IMR-90 (cell line): ENCODE results near the gene NAGS. TPM values are rescaled to one million over a fixed set of nuclear protein-coding genes. Genes with fewer than 3 reads are reported as not detected.

Source experiments
- ATAC-seq: fragments of 200-7000 bp; cut with Tn5 transposase; 2 replicates; pipeline ENCODE4 v1.9.1; 2020; ENCODE audit warnings: low read depth, mild to moderate bottlenecking, moderate library complexity
- BruUV-seq: library from RNA; stranded (reverse); fragments of 400-500 nt; replicated peaks from 2 replicates; lab custom pipeline; 2021; lab: Mats Ljungman, UMichigan
- CTCF ChIA-PET: fragments of 300-600 bp; formaldehyde crosslinking; extraction: SDS; loops from one replicate; lab custom pipeline; 2021; ENCODE audit warnings: antibody characterized with exemption; lab: Yijun Ruan, JAX
- POLR2A ChIA-PET: fragments of 300-600 bp; sonication (Branson Sonifier 250); formaldehyde crosslinking; loops from one replicate; lab custom pipeline; 2022; ENCODE audit warnings: antibody characterized with exemption; ENCODE audit not compliant: unreplicated experiment; lab: Charles Lee
- DNase-seq: peaks from one replicate; pipeline ENCODE4 v3.0.0; 2013
- H2AFZ ChIP-seq: replicated peaks from 2 replicates; pipeline ENCODE3; 2013; ENCODE audit warnings: low read length, mild to moderate bottlenecking; ENCODE audit not compliant: poor library complexity
- H2AK5ac ChIP-seq: 2 replicates; pipeline ENCODE4 v1.6.1; 2013; ENCODE audit warnings: low read depth, low read length, inconsistent platforms
- H2AK9ac ChIP-seq: replicated peaks from 2 replicates; pipeline ENCODE3; 2013; ENCODE audit warnings: mild to moderate bottlenecking, low read depth, low read length, moderate library complexity; ENCODE audit not compliant: poor library complexity
- H2BK120ac ChIP-seq: 2 replicates; pipeline ENCODE4 v1.6.1; 2013; ENCODE audit warnings: low read depth, low read length, inconsistent platforms
- H2BK15ac ChIP-seq: 3 replicates; pipeline ENCODE4 v1.6.1; 2013; ENCODE audit warnings: low read depth, low read length, inconsistent platforms
- H2BK20ac ChIP-seq: 2 replicates; pipeline ENCODE4 v1.6.1; 2013; ENCODE audit warnings: low read depth, mild to moderate bottlenecking, inconsistent platforms, low read length, moderate library complexity
- H2BK5ac ChIP-seq: 2 replicates; pipeline ENCODE4 v1.6.1; 2013; ENCODE audit warnings: mild to moderate bottlenecking, low read depth, low read length, inconsistent platforms; ENCODE audit not compliant: poor library complexity, severe bottlenecking
- H3K14ac ChIP-seq: replicated peaks from 2 replicates; pipeline ENCODE4 v1.6.1; 2013; ENCODE audit warnings: low read depth, low read length, inconsistent platforms
- H3K18ac ChIP-seq: 2 replicates; pipeline ENCODE4 v1.6.1; 2013; ENCODE audit warnings: low read depth, low read length, control low read depth
- H3K23ac ChIP-seq: 2 replicates; pipeline ENCODE4 v1.6.1; 2013; ENCODE audit warnings: low read depth, low read length, inconsistent platforms
- H3K27ac ChIP-seq: 2 replicates; pipeline ENCODE4 v1.5.1; 2013; ENCODE audit warnings: mild to moderate bottlenecking, control low read depth, low read length; ENCODE audit not compliant: insufficient read depth
- H3K27me3 ChIP-seq: 2 replicates; pipeline ENCODE4 v1.6.1; 2013; ENCODE audit warnings: low read length; ENCODE audit not compliant: control insufficient read depth, insufficient read depth
- H3K36me3 ChIP-seq: 2 replicates; pipeline ENCODE4 v1.6.1; 2013; ENCODE audit warnings: low read length, mixed read lengths; ENCODE audit not compliant: control insufficient read depth, insufficient read depth
- H3K4ac ChIP-seq: 2 replicates; pipeline ENCODE4 v1.6.1; 2013; ENCODE audit warnings: low read depth, low read length, inconsistent platforms
- H3K4me1 ChIP-seq: 2 replicates; pipeline ENCODE4 v1.6.1; 2013; ENCODE audit warnings: low read length, mixed read lengths; ENCODE audit not compliant: control insufficient read depth, insufficient read depth
- H3K4me2 ChIP-seq: 2 replicates; pipeline ENCODE4 v1.6.1; 2013; ENCODE audit warnings: low read depth, mild to moderate bottlenecking, control low read depth, low read length, moderate library complexity
- H3K4me3 ChIP-seq: 2 replicates; pipeline ENCODE4 v1.5.1; 2013; ENCODE audit warnings: low read depth, mild to moderate bottlenecking, control low read depth, low read length, moderate library complexity; ENCODE audit not compliant: insufficient read depth
- H3K56ac ChIP-seq: 2 replicates; pipeline ENCODE4 v1.6.1; 2013; ENCODE audit warnings: low read length, inconsistent platforms; ENCODE audit not compliant: insufficient read depth; ENCODE audit errors: extremely low read depth
- H3K79me1 ChIP-seq, 2 experiments: 2 replicates each; pipeline ENCODE4 v1.6.1; 2013; ENCODE audit warnings: low read length in 2 of 2, inconsistent platforms in 1 of 2, low read depth in 1 of 2
- H3K9ac ChIP-seq: 2 replicates; pipeline ENCODE4 v1.6.1; 2013; ENCODE audit warnings: low read depth, low read length, control low read depth
- H3K9me1 ChIP-seq: 2 replicates; pipeline ENCODE4 v1.6.1; 2013; ENCODE audit warnings: low read length, inconsistent platforms; ENCODE audit not compliant: insufficient read depth
- H3K9me3 ChIP-seq: 2 replicates; pipeline ENCODE4 v1.6.1; 2013; ENCODE audit warnings: low read length; ENCODE audit not compliant: control insufficient read depth, insufficient read depth
- H4K20me1 ChIP-seq: 2 replicates; pipeline ENCODE4 v1.6.1; 2013; ENCODE audit warnings: low read length, inconsistent platforms; ENCODE audit not compliant: insufficient read depth
- H4K5ac ChIP-seq: 2 replicates; pipeline ENCODE4 v1.6.1; 2013; ENCODE audit warnings: mild to moderate bottlenecking, low read depth, low read length, control low read depth
- H4K8ac ChIP-seq, 2 experiments: 2 replicates each; pipeline ENCODE4 v1.6.1; 2013; ENCODE audit warnings: low read depth in 2 of 2, low read length in 2 of 2, control low read depth in 1 of 2, inconsistent platforms in 1 of 2
- H4K91ac ChIP-seq: 2 replicates; pipeline ENCODE4 v1.6.1; 2013; ENCODE audit warnings: low read depth, low read length, inconsistent platforms; ENCODE audit not compliant: insufficient read depth
- CHD1 ChIP-seq: IDR thresholded peaks from 2 replicates; pipeline ENCODE4 v1.6.1; 2012; ENCODE audit warnings: low read depth, low read length, improper control_type of control experiment
- FOS ChIP-seq: fragments of 150-350 bp; IDR thresholded peaks from 2 replicates; pipeline ENCODE4 v1.6.1; 2016; ENCODE audit warnings: low read depth, low read length
- MAFK ChIP-seq: IDR thresholded peaks from 2 replicates; pipeline ENCODE4 v1.6.1; 2012; ENCODE audit warnings: low read depth, low read length, improper control_type of control experiment
- MXI1 ChIP-seq: IDR thresholded peaks from 2 replicates; pipeline ENCODE4 v1.6.1; 2012; ENCODE audit warnings: low read depth, mild to moderate bottlenecking, low read length, moderate library complexity, borderline replicate concordance
- POLR2A ChIP-seq: IDR thresholded peaks from 2 replicates; pipeline ENCODE4 v1.6.1; 2012; ENCODE audit warnings: mild to moderate bottlenecking, low read depth, low read length
- RAD21 ChIP-seq: IDR thresholded peaks from 2 replicates; pipeline ENCODE4 v1.6.1; 2012; ENCODE audit warnings: low read length, improper control_type of control experiment
- SMC3 ChIP-seq: fragments of 150-350 bp; IDR thresholded peaks from 2 replicates; pipeline ENCODE4 v1.6.1; 2016; ENCODE audit warnings: low read depth, mild to moderate bottlenecking, antibody characterized with exemption, low read length, moderate library complexity
- WGBS, 2 experiments: methylation state at CpG; one replicate each; pipeline versions ENCODE4 v1.1.5 to v1.1.7; 2013; ENCODE audit warnings: missing lambda C conversion rate in 2 of 2; ENCODE audit not compliant: insufficient read length in 1 of 2; ENCODE audit errors: extremely low coverage in 2 of 2; 5-methylcytosine and 5-hydroxymethylcytosine counted together
- dilution Hi-C: fragments of 300-500 bp; cut with HindIII; formaldehyde crosslinking; loops from one replicate; pipeline ENCODE4 v1.14.3; 2018; ENCODE audit warnings: low sequenced_read_pairs; ENCODE audit not compliant: unreplicated experiment
- in situ Hi-C: fragments of 300-500 bp; cut with MboI; formaldehyde crosslinking; loops from 3 replicates; pipeline ENCODE4 v1.14.3; 2019; ENCODE audit warnings: low sequenced_read_pairs, inconsistent platforms, mixed read lengths
- intact Hi-C: fragments of 100-400 bp; cut with micrococcal nuclease; formaldehyde crosslinking; loops from 2 replicates; pipeline ENCODE4 v1.10.0; 2022
- polyA plus RNA-seq, 3 experiments: library from polyadenylated mRNA; depleted of rRNA; stranded (reverse); fragments of >200 nt; gene quantifications; 2 replicates each; pipeline ENCODE4 v1.2.3, GENCODE V29; 2012; ENCODE audit warnings: low replicate concordance in 1 of 3
- total RNA-seq: library from RNA; depleted of rRNA; stranded (reverse); fragments of >200 nt; gene quantifications from 2 replicates; pipeline ENCODE4 v1.2.3, GENCODE V29; 2012
- TF ChIP-seq, protein P1 (sequence below): conservative IDR thresholded peaks from 2 replicates; pipeline ENCODE4 v1.5.1; 2012; ENCODE audit warnings: mild to moderate bottlenecking, low read depth, low read length, improper control_type of control experiment
- TF ChIP-seq, protein P2 (sequence below): fragments of 150-350 bp; IDR thresholded peaks from 2 replicates; pipeline ENCODE4 v1.6.1; 2017; ENCODE audit warnings: mild to moderate bottlenecking, antibody characterized with exemption, low read length, low read depth

NAGS gene
- total and polyA plus RNA-seq, 2 of the 4 experiments (the other 2 are of a cell fraction): 0.54 to 0.99 TPM

DNA sequence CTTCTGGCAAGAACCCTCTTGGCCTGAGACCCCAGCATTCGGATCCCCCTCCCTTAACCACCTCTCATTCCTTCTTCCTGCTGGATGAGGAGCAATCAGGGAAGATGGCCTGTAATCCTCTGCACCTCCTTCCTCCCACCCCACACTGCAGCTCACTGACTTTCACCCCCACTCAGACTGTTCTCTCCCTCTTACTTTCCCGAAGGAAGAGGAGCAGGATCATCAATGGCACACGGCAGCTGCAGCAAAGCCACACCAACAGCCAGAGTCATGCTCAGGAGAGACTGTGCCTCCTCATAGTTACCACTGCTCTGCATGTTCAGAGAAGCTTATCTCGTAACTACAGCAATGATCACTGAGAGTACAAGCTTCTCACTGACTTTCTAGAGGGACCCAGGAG is 20.4 kb downstream of the NAGS start:
- Histone ChIP-seq H2AK9ac (no peak overlapping the region), H3K36me3 (peaks cover 28% of the 10 kb centered on the region), H4K5ac (no peak overlapping the region), H3K9ac (no peak overlapping the region), H4K8ac (no peak overlapping the region), H2BK15ac (no peak overlapping the region), H2BK5ac (no peak overlapping the region), H3K27ac (no peak overlapping the region), H3K4ac (no peak overlapping the region), H3K18ac (no peak overlapping the region), H3K79me1 (peaks cover 6 to 32% of the 10 kb centered on the region in 2 experiments; a peak in 3 of 4 replicates), H2AFZ (no peak overlapping the region), H2AK5ac (no peak overlapping the region), H3K56ac (no peak overlapping the region), H3K4me2 (no peak overlapping the region), H3K9me3 (no peaks in the 10 kb centered on the region), H4K20me1 (peaks cover 11% of the 10 kb centered on the region), H3K23ac (no peak overlapping the region), H3K4me1 (no peaks in the 10 kb centered on the region), H2BK20ac (no peak overlapping the region), H4K91ac (no peak overlapping the region), H3K9me1 (peaks cover 22% of the 10 kb centered on the region), H3K27me3 (no peaks in the 10 kb centered on the region), H3K14ac (no peak overlapping the region), H2BK120ac (no peak overlapping the region), H3K4me3 (no peak overlapping the region)
- TF ChIP-seq MXI1 (no peak), MAFK (no peak), SMC3 (no peak), RAD21 (no peak), FOS (no peak), CHD1 (no peak), POLR2A (no peak)
- TF ChIP-seq, protein P1, sequence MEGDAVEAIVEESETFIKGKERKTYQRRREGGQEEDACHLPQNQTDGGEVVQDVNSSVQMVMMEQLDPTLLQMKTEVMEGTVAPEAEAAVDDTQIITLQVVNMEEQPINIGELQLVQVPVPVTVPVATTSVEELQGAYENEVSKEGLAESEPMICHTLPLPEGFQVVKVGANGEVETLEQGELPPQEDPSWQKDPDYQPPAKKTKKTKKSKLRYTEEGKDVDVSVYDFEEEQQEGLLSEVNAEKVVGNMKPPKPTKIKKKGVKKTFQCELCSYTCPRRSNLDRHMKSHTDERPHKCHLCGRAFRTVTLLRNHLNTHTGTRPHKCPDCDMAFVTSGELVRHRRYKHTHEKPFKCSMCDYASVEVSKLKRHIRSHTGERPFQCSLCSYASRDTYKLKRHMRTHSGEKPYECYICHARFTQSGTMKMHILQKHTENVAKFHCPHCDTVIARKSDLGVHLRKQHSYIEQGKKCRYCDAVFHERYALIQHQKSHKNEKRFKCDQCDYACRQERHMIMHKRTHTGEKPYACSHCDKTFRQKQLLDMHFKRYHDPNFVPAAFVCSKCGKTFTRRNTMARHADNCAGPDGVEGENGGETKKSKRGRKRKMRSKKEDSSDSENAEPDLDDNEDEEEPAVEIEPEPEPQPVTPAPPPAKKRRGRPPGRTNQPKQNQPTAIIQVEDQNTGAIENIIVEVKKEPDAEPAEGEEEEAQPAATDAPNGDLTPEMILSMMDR: no peak
- TF ChIP-seq, protein P2, sequence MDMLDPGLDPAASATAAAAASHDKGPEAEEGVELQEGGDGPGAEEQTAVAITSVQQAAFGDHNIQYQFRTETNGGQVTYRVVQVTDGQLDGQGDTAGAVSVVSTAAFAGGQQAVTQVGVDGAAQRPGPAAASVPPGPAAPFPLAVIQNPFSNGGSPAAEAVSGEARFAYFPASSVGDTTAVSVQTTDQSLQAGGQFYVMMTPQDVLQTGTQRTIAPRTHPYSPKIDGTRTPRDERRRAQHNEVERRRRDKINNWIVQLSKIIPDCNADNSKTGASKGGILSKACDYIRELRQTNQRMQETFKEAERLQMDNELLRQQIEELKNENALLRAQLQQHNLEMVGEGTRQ: no peak
- no peak for ATAC-seq
- dilution Hi-C loops: no loop called here
- BruUV-seq: no TSS peak
- 94% methylated on average over 3 of the region's 4 CpGs; no CpG with 5 or more reads in 1 of the 2 experiments for WGBS, 2 experiments
- intact Hi-C loops: no loop called here
- CTCF ChIA-PET: no interaction called here
- no peak for DNase-seq
- POLR2A ChIA-PET: no interaction called here
- in situ Hi-C loops: no loop called here
